Measurements from ENCODE around the gene MPV17. TPM values are rescaled to one million over a fixed set of nuclear protein-coding genes. Genes with fewer than 3 reads are reported as not detected.
"Not testable (repeated sequence)": the region's sequence is repeated elsewhere in the genome, so short reads cannot be mapped to it uniquely, and the experiment has no call there.

MPV17 gene
- total RNA-seq, 3 donors from 2014 or later, result 72.8 to 95.1 (median 79.4) TPM

DNA sequence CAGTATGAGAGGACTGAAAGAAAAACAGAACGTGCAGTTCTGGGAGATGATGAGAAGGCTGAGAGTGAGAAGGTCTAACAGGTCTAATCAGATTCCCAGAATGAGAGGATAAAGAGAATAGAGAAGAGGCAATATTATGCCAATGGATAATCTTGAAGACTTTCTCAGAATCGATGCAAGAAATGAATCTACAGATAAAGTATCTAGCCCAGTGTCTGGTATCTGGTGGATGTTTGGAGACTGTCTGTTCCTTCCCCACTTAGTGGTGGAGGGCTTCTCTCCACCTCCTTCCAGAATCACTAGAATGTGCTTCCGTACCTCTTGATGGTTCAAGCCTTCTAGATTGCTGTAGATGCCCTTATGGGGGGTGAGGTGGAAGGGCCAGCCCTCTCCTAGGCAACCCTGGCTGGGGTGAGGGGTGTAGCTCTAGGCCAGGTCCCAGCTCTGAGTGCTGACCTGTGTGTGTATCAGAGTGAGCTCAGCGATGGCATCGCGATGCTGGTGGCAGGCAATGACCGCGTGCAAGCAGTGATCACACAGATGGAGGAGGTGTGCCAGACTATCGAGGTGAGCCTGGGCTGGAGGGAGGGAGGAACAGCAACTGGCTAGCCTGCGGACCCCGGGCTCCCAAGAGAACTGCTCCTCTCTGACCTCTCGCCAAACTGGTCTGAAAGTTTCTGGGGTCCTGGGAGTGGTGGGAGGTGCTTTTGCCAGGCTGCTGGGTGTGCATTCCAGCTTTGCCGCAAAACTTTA, 18.2 kb downstream of the MPV17 start:
- intact Hi-C loops (cut with DNase I; ENCODE audit: low total_unique reads), result loop anchor here (10.0 kb wide), 1 partner anchor 210 kb away; no protein-coding TSS in a partner anchor
- Histone ChIP-seq H3K27ac (no peak overlapping the region), H3K4me3 (no peak overlapping the region), H3K36me3 (no peaks in the 10 kb centered on the region), H3K9me3 (no peaks in the 10 kb centered on the region), H3K4me1 (no peaks in the 10 kb centered on the region), H3K27me3 (peaks cover 17 to 34% of the 10 kb centered on the region in 2 donors)
- DNase-seq (ENCODE audit: low spot score in 2 of 2), result no peak
- TF ChIP-seq, protein P1, sequence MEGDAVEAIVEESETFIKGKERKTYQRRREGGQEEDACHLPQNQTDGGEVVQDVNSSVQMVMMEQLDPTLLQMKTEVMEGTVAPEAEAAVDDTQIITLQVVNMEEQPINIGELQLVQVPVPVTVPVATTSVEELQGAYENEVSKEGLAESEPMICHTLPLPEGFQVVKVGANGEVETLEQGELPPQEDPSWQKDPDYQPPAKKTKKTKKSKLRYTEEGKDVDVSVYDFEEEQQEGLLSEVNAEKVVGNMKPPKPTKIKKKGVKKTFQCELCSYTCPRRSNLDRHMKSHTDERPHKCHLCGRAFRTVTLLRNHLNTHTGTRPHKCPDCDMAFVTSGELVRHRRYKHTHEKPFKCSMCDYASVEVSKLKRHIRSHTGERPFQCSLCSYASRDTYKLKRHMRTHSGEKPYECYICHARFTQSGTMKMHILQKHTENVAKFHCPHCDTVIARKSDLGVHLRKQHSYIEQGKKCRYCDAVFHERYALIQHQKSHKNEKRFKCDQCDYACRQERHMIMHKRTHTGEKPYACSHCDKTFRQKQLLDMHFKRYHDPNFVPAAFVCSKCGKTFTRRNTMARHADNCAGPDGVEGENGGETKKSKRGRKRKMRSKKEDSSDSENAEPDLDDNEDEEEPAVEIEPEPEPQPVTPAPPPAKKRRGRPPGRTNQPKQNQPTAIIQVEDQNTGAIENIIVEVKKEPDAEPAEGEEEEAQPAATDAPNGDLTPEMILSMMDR (IDR thresholded peaks at IDR 0.05), result no peak
- no peak for TF ChIP-seq POLR2A (IDR thresholded peaks at IDR 0.05)
- TF ChIP-seq POLR2AphosphoS5 (IDR thresholded peaks at IDR 0.05), result no peak

DNA sequence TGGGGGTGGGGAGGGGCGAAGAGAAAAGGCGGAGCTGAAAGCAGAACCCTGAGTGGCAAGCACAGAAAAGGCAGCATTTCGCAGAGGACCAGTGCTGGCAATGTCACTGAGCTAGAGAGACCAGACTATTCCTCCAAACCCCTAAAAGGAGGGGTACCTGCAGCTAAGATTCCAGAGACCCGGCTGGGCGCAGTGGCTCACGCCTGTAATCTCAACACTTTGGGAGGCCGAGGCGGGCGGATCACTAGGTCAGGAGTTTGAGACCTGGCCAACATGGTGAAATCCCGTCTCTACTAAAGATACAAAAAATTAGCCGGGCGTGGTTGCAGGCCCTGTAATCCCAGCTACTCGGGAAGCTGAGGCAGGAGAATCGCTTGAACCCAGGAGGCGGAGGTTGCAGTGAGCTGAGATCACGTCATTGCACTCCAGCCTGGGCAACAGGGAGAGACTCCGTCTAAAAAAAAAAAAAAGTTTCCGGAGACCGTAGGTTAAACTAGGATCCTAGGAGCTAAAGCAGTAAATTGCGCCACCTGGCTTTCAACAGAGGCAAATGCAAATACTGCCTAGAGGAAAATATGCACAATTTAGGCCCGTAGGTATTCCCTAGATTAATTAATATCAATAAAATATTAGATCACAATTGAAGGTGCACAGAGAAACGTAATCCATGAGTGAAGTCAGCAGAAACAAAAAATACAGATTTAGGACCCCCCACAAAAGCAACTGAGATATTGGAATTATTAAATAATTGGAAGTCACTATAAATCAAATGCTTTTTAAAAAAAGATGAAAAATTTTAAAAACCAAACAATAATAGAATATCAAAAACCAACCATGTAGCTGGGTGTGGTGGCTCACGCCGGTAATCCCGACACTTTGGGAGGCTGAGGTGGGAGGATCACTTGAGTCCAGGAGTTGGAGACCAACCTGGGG, 19.5 kb downstream of the MPV17 start:
- TF ChIP-seq POLR2AphosphoS5 (IDR thresholded peaks at IDR 0.05) (no peak), POLR2A (IDR thresholded peaks at IDR 0.05) (no peak)
- TF ChIP-seq, protein P1 (IDR thresholded peaks at IDR 0.05), result peak; percentile 63 to 78 (median 64)
- Histone ChIP-seq H3K9me3 (no peaks in the 10 kb centered on the region), H3K27ac (no peak overlapping the region), H3K27me3 (peaks cover 17 to 29% of the 10 kb centered on the region in 2 donors), H3K4me3 (peak overlapping the region; percentile 25 to 44 (median 39)), H3K4me1 (no peaks in the 10 kb centered on the region), H3K36me3 (no peaks in the 10 kb centered on the region)
- intact Hi-C loops (cut with DNase I; ENCODE audit: low total_unique reads), result loop anchor here (2.0 to 10.0 kb wide), 2 partner anchors 85 to 209 kb away; no protein-coding TSS in a partner anchor
- no peak for DNase-seq (ENCODE audit: low spot score in 2 of 2)

DNA sequence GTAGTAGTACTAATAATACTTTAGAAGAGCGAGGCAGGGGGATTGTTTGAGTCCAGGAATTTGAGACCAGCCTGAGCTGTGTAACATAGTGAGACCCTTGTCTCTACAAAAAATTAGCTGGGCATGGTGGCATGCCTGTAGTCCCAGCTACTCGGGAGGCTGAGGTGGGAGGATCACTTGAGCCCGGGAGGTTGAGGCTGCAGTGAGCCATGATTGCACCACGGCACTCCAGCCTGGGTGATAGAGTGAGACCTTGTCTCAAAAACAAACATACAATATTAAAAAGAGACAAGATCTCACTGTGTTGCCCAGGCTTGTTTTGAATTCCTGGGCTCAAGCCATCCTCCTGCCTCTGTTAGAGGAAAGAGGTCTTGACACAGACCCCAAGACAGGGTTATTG, 22.3 kb downstream of the MPV17 start:
- H3K4me3 ChIP-seq, H3K4me1 ChIP-seq, H3K27me3 ChIP-seq: not testable (repeated sequence)

DNA sequence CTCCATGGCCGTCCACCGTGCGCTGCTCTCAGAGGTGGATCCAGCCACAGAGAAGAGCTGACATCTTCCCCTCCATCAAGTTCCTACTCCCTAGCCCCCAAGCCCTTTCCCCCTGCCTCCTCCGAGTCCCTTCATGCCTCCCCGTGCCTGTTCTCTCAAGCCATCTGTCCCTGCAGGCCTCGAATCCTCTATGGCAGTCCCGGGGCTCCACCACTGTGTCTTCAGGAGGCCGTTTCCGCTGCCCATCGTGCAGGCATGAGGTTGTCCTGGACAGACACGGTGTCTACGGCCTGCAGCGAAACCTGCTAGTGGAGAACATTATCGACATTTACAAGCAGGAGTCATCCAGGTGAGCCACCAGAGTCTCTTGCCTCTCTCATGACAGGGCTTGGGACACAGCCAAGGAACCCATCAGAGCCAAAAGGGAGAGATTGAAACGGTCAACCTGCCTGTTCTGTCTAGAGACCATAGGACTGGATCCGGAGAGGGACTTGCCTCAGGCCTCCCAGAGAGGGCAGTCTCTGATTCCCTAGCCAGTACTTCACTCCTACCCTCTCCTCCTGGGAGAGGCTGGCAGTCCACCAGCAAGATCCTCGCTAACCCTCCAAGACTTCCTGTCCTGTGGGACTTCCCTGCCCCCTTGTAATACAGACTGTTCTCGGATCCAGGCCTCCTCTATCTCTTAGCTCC, 24.4 kb downstream of the MPV17 start:
- Histone ChIP-seq H3K9me3 (no peaks in the 10 kb centered on the region), H3K27ac (peak overlapping the region in 1 of 2 donors; percentile 23), H3K4me1 (no peaks in the 10 kb centered on the region), H3K27me3 (no peaks in the 10 kb centered on the region), H3K4me3 (no peak overlapping the region), H3K36me3 (no peaks in the 10 kb centered on the region)
- intact Hi-C loops (cut with DNase I; ENCODE audit: low total_unique reads), result no loop called here
- DNase-seq (ENCODE audit: low spot score in 2 of 2), result no peak
- TF ChIP-seq POLR2A (IDR thresholded peaks at IDR 0.05) (no peak), POLR2AphosphoS5 (IDR thresholded peaks at IDR 0.05) (no peak)
- TF ChIP-seq, protein P1 (IDR thresholded peaks at IDR 0.05), result no peak

More for the DNA sequence above, 22.3 kb downstream of the MPV17 start:
- not testable (repeated sequence) for H3K9me3 ChIP-seq; H3K27ac ChIP-seq; DNase-seq (ENCODE audit: low spot score in 2 of 2); H3K36me3 ChIP-seq
- intact Hi-C loops (cut with DNase I; ENCODE audit: low total_unique reads), result loop anchor here (10.0 kb wide), 1 partner anchor 206 kb away; no protein-coding TSS in a partner anchor

DNA sequence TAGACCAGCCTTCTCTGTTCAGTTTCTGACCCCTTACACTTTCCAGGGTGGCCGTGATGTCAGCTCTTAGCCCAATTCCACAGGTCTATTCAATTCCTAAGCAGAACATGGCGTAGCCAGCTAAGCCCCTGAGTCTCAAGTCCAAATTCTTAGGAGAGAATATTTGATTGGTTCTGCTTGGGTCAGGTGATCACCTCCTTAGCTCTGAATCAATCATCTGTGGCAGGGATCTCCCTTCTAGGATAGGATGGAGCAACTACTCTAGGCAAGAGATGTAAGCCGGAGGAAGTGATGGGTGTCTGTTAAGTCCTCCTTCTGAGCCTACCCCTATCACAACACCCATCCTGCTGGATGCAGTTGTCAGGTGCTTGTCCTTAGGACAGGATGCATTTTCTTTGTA, 25.7 kb downstream of the MPV17 start:
- no peak for DNase-seq (ENCODE audit: low spot score in 2 of 2)
- H3K4me3 ChIP-seq, result no peak overlapping the region
- intact Hi-C loops (cut with DNase I; ENCODE audit: low total_unique reads), result no loop called here

More for the DNA sequence above, 25.7 kb downstream of the MPV17 start:
- no peak overlapping the region for H3K27ac ChIP-seq
- H3K4me1 ChIP-seq, result no peaks in the 10 kb centered on the region
- H3K27me3 ChIP-seq, result no peaks in the 10 kb centered on the region
- TF ChIP-seq POLR2A (IDR thresholded peaks at IDR 0.05) (no peak), POLR2AphosphoS5 (IDR thresholded peaks at IDR 0.05) (no peak)
- TF ChIP-seq, protein P1 (IDR thresholded peaks at IDR 0.05), result no peak
- no peaks in the 10 kb centered on the region for H3K9me3 ChIP-seq
- H3K36me3 ChIP-seq, result no peaks in the 10 kb centered on the region

All from breast epithelium (tissue), 4 donors.